HepG2 (cell line): Measurements from ENCODE around the gene KLC4. TPM values are rescaled to one million over a fixed set of nuclear protein-coding genes. Genes with fewer than 3 reads are reported as not detected.

ENCODE experiments used
- HES4 ChIP-seq: sonication (generic); formaldehyde crosslinking; IDR thresholded peaks from 2 replicates; pipeline ENCODE4 v1.9.0; 2021; ENCODE audit warnings: mild to moderate bottlenecking, missing genetic modification reagents, borderline replicate concordance
- NR2F2 ChIP-seq: IDR thresholded peaks from 2 replicates; pipeline ENCODE4 v1.6.1; 2012; ENCODE audit warnings: low read depth, inconsistent platforms, borderline replicate concordance
- PHB2 ChIP-seq: fragments of 450-650 bp; IDR thresholded peaks from 2 replicates; pipeline ENCODE4 v1.6.1; 2018; ENCODE audit not compliant: partially characterized antibody
- POGK ChIP-seq: sonication (generic); formaldehyde crosslinking; conservative IDR thresholded peaks from 2 replicates; pipeline ENCODE4 v1.8.0; 2022; ENCODE audit warnings: mild to moderate bottlenecking, moderate library complexity, missing genetic modification reagents
- ZMYM4 ChIP-seq: sonication (generic); formaldehyde crosslinking; IDR thresholded peaks from 2 replicates; pipeline ENCODE4 v1.8.1; 2023; ENCODE audit warnings: mild to moderate bottlenecking, missing genetic modification reagents
- ZNF263 ChIP-seq: sonication (generic); formaldehyde crosslinking; IDR thresholded peaks from 2 replicates; pipeline ENCODE4 v1.4.0; 2020; ENCODE audit warnings: missing genetic modification reagents
- ZNF776 ChIP-seq: sonication (generic); formaldehyde crosslinking; IDR thresholded peaks from 2 replicates; pipeline ENCODE4 v1.4.0; 2020; ENCODE audit warnings: mild to moderate bottlenecking, missing genetic modification reagents
- polyA plus RNA-seq, 8 experiments: library from polyadenylated mRNA; depleted of rRNA in 3 of 8; stranded (reverse) in 7 of 8; unstranded in 1 of 8; fragments of >200 nt; fragmentation: Illumina TruSeq in 4 of 8; extraction: Trizol in 4 of 8; gene quantifications; 2 replicates each; pipeline versions ENCODE4 v1.2.1 to v1.2.3, GENCODE V29; 2011 to 2016; ENCODE audit warnings: low read depth in 4 of 8, missing spikeins in 1 of 8, mixed read lengths in 1 of 8; ENCODE audit not compliant: insufficient read depth in 1 of 8
- total RNA-seq, 5 experiments: library from RNA; depleted of rRNA; stranded (reverse); fragments of >200 nt; fragmentation: Illumina TruSeq; extraction: Trizol; gene quantifications; 2 replicates each; pipeline ENCODE4 v1.2.3, GENCODE V29; 2016; ENCODE audit warnings: low read depth in 1 of 5
- TF ChIP-seq, protein P1 (sequence below): IDR thresholded peaks from 2 replicates; pipeline ENCODE4 v1.6.1; 2016; ENCODE audit warnings: low read depth, borderline replicate concordance

The KLC4 gene
- total and polyA plus RNA-seq, 2 of the 13 experiments (the other 11 are each of a cell fraction or from before 2014, with no cell fraction given) = 45.4 to 70.4 TPM

GRCh38 chr6:43074847-43075669 is 15.6 kb downstream of the KLC4 start (continued):
- no peak for TF ChIP-seq POGK (CRISPR knock-in tag)
- TF ChIP-seq, protein P1, sequence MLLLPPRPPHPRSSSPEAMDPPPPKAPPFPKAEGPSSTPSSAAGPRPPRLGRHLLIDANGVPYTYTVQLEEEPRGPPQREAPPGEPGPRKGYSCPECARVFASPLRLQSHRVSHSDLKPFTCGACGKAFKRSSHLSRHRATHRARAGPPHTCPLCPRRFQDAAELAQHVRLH (CRISPR knock-in tag) = no peak
- TF ChIP-seq NR2F2 = no peak
- no peak for TF ChIP-seq PHB2
- no peak for TF ChIP-seq ZNF263 (CRISPR knock-in tag)
- no peak for TF ChIP-seq ZNF776
- TF ChIP-seq HES4 = no peak
- no peak for TF ChIP-seq ZMYM4 (CRISPR knock-in tag)
